NCI-H345 (cell line): ENCODE data around the gene RASA4B.

ENCODE experiments used
- DNase-seq: peaks from one replicate; lab custom pipeline; 2025; lab: John Stamatoyannopoulos, UW

The RASA4B gene

GRCh38 chr7:102453319-102453718 is 64.3 kb downstream of the RASA4B start:
- no peak for DNase-seq

- no peak for DNase-seq
These were observed 65.1 kb downstream of the RASA4B start for GRCh38 chr7:102452451-102452850.

- DNase-seq = peak; percentile 12
These were observed 66.1 kb downstream of the RASA4B start for GRCh38 chr7:102451371-102452054.

- DNase-seq = no peak
These were observed 67.3 kb downstream of the RASA4B start for GRCh38 chr7:102450242-102450641.

GRCh38 chr7:102449136-102449535 is 68.4 kb downstream of the RASA4B start:
- DNase-seq = no peak

GRCh38 chr7:102447311-102447710 is 70.3 kb downstream of the RASA4B start:
- no peak for DNase-seq

- DNase-seq = no peak
These were observed 71.0 kb downstream of the RASA4B start for GRCh38 chr7:102446387-102447156.

GRCh38 chr7:102445674-102446071 is 71.9 kb downstream of the RASA4B start:
- DNase-seq = no peak

- DNase-seq = no peak
These were observed 72.5 kb downstream of the RASA4B start for GRCh38 chr7:102444961-102445673.

GRCh38 chr7:102439963-102440795 is 77.4 kb downstream of the RASA4B start:
- no peak for DNase-seq

- DNase-seq = no peak
These were observed 81.5 kb downstream of the RASA4B start for GRCh38 chr7:102436118-102436517.

- DNase-seq = no peak
These were observed 83.5 kb downstream of the RASA4B start for GRCh38 chr7:102434039-102434486.

GRCh38 chr7:102433219-102434038 is 84.1 kb downstream of the RASA4B start, which contains the start of gene ORAI2:
TSS of gene ORAI2 (plus strand) at chr7:102433575. CDS start at chr7:102438957, 5,382 bp downstream.
- DNase-seq = peak; percentile 79
